VCaP (cell line): ENCODE measurements around the gene CTSW.
A peak's percentile ranks its signal among the peaks of the same experiment; 100 is the strongest.

Source experiments
- H3K27ac ChIP-seq: fragments of 450-650 bp; 2 replicates; pipeline ENCODE4 v1.5.1; 2017
- TF ChIP-seq, protein P1 (sequence below): fragments of 450-650 bp; conservative IDR thresholded peaks from 2 replicates; pipeline ENCODE4 v1.5.1; 2017; ENCODE audit warnings: mild to moderate bottlenecking, moderate library complexity

CTSW gene

DNA sequence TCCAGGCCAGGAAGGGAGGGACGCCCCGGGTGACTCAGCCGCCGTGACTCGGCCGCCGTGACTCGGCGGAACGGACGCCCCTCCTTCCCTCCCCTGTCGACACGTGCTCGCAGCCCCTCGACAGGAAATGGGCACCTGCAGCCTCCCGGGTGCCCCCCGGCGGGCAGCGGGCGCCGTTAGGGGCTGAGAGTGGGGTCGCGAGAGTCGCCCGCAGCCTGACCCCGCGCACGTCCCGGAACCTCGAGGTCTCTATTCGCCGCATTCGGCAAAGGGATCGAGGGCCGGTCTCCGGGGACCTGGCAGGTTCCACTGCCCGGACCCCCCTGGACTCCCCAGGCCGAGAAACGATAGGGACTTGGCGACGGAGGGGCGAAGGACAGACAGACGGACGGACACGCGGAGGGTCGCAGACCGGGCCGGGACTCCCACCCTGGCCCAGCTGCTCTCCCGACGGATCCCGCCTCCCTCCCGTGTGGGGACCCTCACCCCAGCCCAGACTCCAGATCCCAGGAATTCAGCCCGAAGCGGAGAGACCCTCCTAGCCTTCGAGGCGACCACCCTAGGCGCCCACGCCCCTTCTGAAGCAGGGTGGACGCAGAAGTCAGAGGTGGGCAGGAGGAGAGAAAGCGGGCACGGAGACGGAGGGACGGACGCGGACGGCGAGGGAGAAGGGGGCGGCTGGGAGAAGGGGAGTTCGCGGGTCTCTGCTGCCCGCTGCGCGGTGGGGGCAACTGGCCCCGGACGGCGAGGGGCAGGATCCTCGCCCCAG, 19.9 kb downstream of the CTSW start:
- TF ChIP-seq, protein P1, sequence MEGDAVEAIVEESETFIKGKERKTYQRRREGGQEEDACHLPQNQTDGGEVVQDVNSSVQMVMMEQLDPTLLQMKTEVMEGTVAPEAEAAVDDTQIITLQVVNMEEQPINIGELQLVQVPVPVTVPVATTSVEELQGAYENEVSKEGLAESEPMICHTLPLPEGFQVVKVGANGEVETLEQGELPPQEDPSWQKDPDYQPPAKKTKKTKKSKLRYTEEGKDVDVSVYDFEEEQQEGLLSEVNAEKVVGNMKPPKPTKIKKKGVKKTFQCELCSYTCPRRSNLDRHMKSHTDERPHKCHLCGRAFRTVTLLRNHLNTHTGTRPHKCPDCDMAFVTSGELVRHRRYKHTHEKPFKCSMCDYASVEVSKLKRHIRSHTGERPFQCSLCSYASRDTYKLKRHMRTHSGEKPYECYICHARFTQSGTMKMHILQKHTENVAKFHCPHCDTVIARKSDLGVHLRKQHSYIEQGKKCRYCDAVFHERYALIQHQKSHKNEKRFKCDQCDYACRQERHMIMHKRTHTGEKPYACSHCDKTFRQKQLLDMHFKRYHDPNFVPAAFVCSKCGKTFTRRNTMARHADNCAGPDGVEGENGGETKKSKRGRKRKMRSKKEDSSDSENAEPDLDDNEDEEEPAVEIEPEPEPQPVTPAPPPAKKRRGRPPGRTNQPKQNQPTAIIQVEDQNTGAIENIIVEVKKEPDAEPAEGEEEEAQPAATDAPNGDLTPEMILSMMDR: no peak
- peak overlapping the region; percentile 33; the same call in 1 of the 2 replicates for H3K27ac ChIP-seq

DNA sequence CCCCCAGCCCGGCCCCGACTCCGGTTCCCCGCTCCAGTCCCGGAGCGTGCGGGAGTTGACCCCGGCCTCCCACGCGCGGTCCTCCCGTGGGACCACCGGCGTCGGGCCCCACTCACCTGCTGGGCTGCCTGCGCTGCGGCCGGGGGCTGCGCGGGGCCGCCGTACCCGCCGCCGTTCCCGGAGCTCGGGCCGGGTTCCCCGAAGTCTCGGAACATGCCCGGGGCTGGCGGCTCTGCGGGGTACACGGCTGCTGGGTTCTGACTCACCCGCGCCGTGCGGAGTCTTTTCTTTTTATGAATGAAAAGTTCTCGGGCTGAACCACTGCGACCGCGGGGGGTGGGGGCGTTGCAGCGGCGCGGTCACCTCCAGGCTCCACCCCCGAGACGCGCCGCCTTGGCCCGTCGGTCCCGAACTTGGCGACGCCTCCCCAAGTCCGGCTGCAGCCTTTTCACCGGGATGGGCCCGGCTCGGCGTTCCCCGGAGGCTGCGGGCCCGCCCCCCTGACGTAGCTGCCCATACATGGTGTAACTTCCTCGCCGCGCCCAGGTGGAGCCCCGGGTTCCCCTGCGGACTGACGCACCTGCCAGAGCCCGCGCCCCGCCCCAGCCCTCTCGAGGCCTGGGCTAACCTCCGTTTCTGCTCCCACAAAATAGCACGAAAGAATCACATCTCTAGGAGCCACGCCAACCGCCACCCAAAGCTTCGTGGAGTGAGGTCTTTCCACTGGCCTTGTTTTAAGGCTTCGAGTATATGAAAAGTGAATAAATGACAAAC, 20.7 kb downstream of the CTSW start, which contains the start of gene FOSL1:
Gene FOSL1 (minus strand): TSS at position 264 of the 774 bp plus-strand sequence. CDS start 49 bp downstream, at position 215.
- H3K27ac ChIP-seq: peak within 1 kb of the TSS; percentile 33; the same call in 1 of the 2 replicates

DNA sequence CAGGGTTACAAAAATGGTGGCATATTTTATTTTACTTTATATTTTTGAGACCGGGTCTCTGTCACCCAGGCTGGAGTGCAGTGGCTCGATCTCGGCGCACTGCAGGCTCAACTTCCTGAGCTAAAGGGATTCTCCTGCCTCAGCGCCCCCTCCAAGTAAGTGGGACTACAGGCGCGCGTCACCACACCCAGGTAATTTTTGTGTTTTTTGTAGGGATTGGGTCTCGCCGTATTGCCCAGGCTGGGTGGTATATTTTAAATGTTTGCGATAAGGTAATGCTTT, 21.2 kb downstream of the CTSW start:
- peak overlapping the region; percentile 33; the same call in 1 of the 2 replicates for H3K27ac ChIP-seq

More for the DNA sequence above, 20.7 kb downstream of the CTSW start, which contains the start of gene FOSL1:
- TF ChIP-seq, protein P1: no peak

GRCh38 chr11:65903068-65903481, 23.4 kb downstream of the CTSW start:
- no peak overlapping the region for H3K27ac ChIP-seq
- TF ChIP-seq, protein P1: no peak

More for the DNA sequence above, 21.2 kb downstream of the CTSW start:
- TF ChIP-seq, protein P1: no peak

GRCh38 chr11:65903715-65904114, 24.1 kb downstream of the CTSW start:
- H3K27ac ChIP-seq: no peak overlapping the region

DNA sequence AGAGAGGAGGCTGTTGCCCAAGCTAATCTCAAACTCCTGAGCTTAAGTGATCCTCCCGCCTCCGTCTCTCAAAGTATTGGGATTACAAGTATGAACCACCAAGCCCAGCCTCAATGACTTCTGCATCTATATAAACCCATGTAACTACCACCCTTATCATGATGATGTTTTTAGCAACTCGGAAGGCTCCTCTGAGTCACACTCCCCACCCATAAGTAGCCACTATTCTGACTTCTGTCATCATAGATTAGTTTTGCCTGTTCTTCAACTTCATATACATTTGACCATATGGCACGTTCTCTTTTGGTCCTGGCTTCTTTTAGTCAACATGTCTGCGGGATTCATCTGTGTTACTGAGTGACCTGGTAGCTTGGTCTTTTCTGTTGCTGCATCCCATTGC, 27.0 kb downstream of the CTSW start:
- no peak overlapping the region for H3K27ac ChIP-seq
- TF ChIP-seq, protein P1: no peak

More at GRCh38 chr11:65903715-65904114, 24.1 kb downstream of the CTSW start:
- TF ChIP-seq, protein P1: no peak

DNA sequence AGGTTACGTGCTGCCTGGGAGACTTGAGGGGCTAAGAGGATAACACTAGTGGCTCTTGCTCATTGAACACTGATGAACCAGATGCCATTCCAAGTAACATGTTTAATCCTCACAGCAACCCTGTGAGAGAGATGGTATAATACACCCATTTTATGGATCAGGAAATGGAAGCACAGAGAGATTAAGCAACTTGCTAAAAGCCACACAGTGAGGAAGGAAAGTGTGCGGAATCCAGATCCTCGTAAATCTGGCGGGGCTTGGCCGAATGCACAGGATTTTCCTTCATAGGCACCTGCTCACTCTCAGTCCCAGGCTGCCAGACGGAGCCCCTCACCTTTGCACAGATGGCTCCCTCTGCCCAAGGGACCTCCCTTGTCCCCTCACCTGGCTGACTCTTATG, 28.2 kb downstream of the CTSW start:
- no peak overlapping the region for H3K27ac ChIP-seq
- TF ChIP-seq, protein P1: no peak
